Measurements from ENCODE around the gene ZNF862. TPM values are rescaled to one million over a fixed set of nuclear protein-coding genes. Genes with fewer than 3 reads are reported as not detected.

ZNF862 gene
- total and polyA plus RNA-seq, 2 of the 13 experiments (the other 11 are each of a cell fraction or from before 2014, with no cell fraction given): 0.89 to 2.0 TPM

DNA sequence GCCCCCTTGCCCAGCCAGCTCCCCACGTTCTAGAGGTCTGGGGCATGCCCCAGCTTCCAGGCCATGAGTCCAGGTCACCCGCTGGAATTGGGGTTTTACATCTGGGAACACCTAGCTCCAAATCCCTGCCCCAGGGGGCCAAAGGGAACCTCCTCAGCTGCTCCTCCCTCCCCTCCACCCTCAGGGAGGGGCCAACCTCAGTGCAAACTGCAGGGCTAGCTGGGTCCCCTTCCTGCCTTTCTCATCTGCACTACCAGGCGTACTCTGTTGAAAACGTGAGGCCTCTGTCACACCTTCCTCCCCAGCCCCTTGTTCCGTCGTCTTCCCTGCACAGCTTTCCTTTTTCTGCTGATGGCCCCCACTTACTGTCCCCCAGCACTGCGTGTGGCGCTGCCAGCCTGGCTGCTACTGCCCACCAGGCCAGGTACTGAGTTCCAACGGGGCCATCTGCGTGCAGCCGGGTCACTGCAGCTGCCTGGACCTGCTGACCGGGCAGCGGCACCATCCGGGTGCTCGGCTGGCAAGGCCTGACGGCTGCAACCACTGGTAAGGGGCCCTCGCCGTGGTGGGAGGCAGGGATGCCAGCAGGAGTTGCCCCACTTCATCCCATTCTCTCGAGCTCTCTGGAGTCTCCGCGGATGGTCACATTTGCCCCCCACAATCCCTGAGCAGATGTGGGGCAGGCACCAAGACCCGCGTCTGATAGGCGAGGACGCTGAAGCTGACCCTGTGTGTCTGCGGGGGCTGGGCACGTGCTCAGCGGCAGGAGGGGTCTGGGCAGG lies 24.7 kb upstream of the ZNF862 start (continued):
- TF ChIP-seq, protein P1, sequence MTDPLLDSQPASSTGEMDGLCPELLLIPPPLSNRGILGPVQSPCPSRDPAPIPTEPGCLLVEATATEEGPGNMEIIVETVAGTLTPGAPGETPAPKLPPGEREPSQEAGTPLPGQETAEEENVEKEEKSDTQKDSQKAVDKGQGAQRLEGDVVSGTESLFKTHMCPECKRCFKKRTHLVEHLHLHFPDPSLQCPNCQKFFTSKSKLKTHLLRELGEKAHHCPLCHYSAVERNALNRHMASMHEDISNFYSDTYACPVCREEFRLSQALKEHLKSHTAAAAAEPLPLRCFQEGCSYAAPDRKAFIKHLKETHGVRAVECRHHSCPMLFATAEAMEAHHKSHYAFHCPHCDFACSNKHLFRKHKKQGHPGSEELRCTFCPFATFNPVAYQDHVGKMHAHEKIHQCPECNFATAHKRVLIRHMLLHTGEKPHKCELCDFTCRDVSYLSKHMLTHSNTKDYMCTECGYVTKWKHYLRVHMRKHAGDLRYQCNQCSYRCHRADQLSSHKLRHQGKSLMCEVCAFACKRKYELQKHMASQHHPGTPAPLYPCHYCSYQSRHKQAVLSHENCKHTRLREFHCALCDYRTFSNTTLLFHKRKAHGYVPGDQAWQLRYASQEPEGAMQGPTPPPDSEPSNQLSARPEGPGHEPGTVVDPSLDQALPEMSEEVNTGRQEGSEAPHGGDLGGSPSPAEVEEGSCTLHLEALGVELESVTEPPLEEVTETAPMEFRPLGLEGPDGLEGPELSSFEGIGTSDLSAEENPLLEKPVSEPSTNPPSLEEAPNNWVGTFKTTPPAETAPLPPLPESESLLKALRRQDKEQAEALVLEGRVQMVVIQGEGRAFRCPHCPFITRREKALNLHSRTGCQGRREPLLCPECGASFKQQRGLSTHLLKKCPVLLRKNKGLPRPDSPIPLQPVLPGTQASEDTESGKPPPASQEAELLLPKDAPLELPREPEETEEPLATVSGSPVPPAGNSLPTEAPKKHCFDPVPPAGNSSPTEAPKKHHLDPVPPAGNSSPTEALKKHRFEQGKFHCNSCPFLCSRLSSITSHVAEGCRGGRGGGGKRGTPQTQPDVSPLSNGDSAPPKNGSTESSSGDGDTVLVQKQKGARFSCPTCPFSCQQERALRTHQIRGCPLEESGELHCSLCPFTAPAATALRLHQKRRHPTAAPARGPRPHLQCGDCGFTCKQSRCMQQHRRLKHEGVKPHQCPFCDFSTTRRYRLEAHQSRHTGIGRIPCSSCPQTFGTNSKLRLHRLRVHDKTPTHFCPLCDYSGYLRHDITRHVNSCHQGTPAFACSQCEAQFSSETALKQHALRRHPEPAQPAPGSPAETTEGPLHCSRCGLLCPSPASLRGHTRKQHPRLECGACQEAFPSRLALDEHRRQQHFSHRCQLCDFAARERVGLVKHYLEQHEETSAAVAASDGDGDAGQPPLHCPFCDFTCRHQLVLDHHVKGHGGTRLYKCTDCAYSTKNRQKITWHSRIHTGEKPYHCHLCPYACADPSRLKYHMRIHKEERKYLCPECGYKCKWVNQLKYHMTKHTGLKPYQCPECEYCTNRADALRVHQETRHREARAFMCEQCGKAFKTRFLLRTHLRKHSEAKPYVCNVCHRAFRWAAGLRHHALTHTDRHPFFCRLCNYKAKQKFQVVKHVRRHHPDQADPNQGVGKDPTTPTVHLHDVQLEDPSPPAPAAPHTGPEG (CRISPR knock-in tag; IDR thresholded peaks at IDR 0.05): no peak
- TF ChIP-seq KDM1A (CRISPR knock-in tag; IDR thresholded peaks at IDR 0.05): no peak
- TF ChIP-seq ZNF775 (CRISPR knock-in tag; IDR thresholded peaks at IDR 0.05; ENCODE audit: borderline replicate concordance): no peak
- TF ChIP-seq ZNF564 (CRISPR knock-in tag; IDR thresholded peaks at IDR 0.05): no peak
- TF ChIP-seq MAZ (IDR thresholded peaks at IDR 0.05; ENCODE audit: borderline replicate concordance, low read depth, low read length): no peak
- no peak for TF ChIP-seq MAZ (CRISPR knock-in tag; IDR thresholded peaks at IDR 0.05; ENCODE audit: low read depth)
- no peak for TF ChIP-seq TFDP2 (CRISPR knock-in tag; IDR thresholded peaks at IDR 0.05)
- no peak for TF ChIP-seq ZKSCAN5 (CRISPR knock-in tag; IDR thresholded peaks at IDR 0.05)
